Measurements from ENCODE around the gene XPO5.
"Not testable (repeated sequence)": the region's sequence is repeated elsewhere in the genome, so short reads cannot be mapped to it uniquely, and the experiment has no call there.

- TF ChIP-seq CTCF (IDR thresholded peaks at IDR 0.05 in 8 of 11, conservative IDR thresholded peaks at IDR 0.05 in 3 of 11); POLR2A (IDR thresholded peaks at IDR 0.05); POLR2AphosphoS5 (IDR thresholded peaks at IDR 0.05): not testable (repeated sequence)
These were observed 77.5 kb downstream of the XPO5 start for GRCh38 chr6:43498291-43498690.
